ENCODE results near the gene AMOT.

DNA sequence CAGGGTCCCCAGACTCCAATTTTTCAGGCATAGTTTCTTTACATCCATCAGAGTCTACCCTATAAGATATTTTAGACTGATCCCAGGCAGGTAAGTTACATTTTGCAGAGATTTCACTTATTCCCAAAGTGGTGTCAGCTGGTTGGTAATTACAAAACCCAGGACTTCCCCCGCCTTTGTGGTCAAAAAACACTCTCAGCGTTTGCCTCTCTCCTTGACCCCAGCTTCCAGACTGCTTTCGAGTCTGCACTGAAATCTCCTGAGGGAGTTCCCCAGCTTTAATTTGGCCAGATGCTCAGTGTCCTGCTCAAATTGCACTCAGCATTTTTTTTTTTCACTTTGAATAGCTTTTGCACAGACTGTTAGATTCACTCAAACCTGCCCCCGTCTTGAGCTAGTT, 11.2 kb upstream of the AMOT start:
- TF ChIP-seq, protein P1, sequence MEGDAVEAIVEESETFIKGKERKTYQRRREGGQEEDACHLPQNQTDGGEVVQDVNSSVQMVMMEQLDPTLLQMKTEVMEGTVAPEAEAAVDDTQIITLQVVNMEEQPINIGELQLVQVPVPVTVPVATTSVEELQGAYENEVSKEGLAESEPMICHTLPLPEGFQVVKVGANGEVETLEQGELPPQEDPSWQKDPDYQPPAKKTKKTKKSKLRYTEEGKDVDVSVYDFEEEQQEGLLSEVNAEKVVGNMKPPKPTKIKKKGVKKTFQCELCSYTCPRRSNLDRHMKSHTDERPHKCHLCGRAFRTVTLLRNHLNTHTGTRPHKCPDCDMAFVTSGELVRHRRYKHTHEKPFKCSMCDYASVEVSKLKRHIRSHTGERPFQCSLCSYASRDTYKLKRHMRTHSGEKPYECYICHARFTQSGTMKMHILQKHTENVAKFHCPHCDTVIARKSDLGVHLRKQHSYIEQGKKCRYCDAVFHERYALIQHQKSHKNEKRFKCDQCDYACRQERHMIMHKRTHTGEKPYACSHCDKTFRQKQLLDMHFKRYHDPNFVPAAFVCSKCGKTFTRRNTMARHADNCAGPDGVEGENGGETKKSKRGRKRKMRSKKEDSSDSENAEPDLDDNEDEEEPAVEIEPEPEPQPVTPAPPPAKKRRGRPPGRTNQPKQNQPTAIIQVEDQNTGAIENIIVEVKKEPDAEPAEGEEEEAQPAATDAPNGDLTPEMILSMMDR (IDR thresholded peaks at IDR 0.05), result no peak
- no peak for TF ChIP-seq POLR2A (IDR thresholded peaks at IDR 0.05)

Measured in stomach (tissue), 4 donors.